HCT116 (cell line): ENCODE data around the gene PPIC. TPM values are rescaled to one million over a fixed set of nuclear protein-coding genes. Genes with fewer than 3 reads are reported as not detected.

Experiments
- ATAC-seq: fragments of 200-7000 bp; cut with Tn5 transposase; 2 replicates; pipeline ENCODE4 v1.9.1; 2020; ENCODE audit warnings: mild to moderate bottlenecking, moderate library complexity
- BruUV-seq: library from RNA; stranded (reverse); fragments of 400-500 nt; replicated peaks from 2 replicates; lab custom pipeline; 2021; lab: Mats Ljungman, UMichigan
- CTCF ChIA-PET: fragments of 300-600 bp; sonication (Branson Sonifier 250); formaldehyde crosslinking; loops from one replicate; lab custom pipeline; 2021; ENCODE audit warnings: antibody characterized with exemption; lab: Charles Lee
- POLR2A ChIA-PET: fragments of 300-600, 350-600 bp; sonication (Branson Sonifier 250); formaldehyde crosslinking; loops from one replicate; lab custom pipeline; 2021; ENCODE audit warnings: antibody characterized with exemption; lab: Charles Lee
- RAD21 ChIA-PET, 2 experiments: fragments of 300-600 bp; sonication (Branson Sonifier 250); formaldehyde crosslinking; loops; one replicate each; lab custom pipeline; 2023; ENCODE audit warnings: low total read pairs in 2 of 2; ENCODE audit not compliant: uncharacterized antibody in 2 of 2, unreplicated experiment in 2 of 2, low non-redundant PET in 1 of 2; lab: Charles Lee
- DNase-seq: peaks from one replicate; pipeline ENCODE4 v3.0.0-alpha.2; 2010; ENCODE audit warnings: low read depth, low spot score
- H2AFZ ChIP-seq: fragments of 200-600 bp; shearing (Covaris generic), sonication (generic); 2 replicates; pipeline ENCODE4 v1.6.1; 2017; ENCODE audit warnings: low read depth, mixed run types, mixed read lengths, antibody characterized with exemption, low read length; ENCODE audit not compliant: poor library complexity, severe bottlenecking
- H3K27ac ChIP-seq: 2 replicates; pipeline ENCODE4 v1.5.1; 2012; ENCODE audit warnings: low read depth, low read length
- H3K27me3 ChIP-seq: fragments of 200-600 bp; sonication (generic); 2 replicates; pipeline ENCODE4 v1.6.1; 2016; ENCODE audit warnings: mixed run types, low read length, mixed read lengths; ENCODE audit not compliant: insufficient read depth
- H3K36me3 ChIP-seq, 2 experiments: fragments of 200-500 bp in 1 of 2; fragments of 200-600 bp in 1 of 2; sonication (Bioruptor generic) in 1 of 2; sonication (generic) in 1 of 2; 2 replicates each; pipeline versions ENCODE4 v1.5.1 to v1.6.1; 2014 to 2016; ENCODE audit warnings: low read length in 2 of 2, inconsistent platforms in 1 of 2, mixed read lengths in 1 of 2, mixed run types in 1 of 2; ENCODE audit not compliant: insufficient read depth in 2 of 2, control insufficient read depth in 1 of 2
- H3K4me1 ChIP-seq, 2 experiments: fragments of 200-600 bp in 1 of 2; sonication (generic) in 1 of 2; 2 replicates each; pipeline versions ENCODE4 v1.5.1 to v1.6.1; 2012 to 2017; ENCODE audit warnings: low read length in 2 of 2, inconsistent platforms in 1 of 2, mild to moderate bottlenecking in 1 of 2, mixed read lengths in 1 of 2, mixed run types in 1 of 2, moderate library complexity in 1 of 2; ENCODE audit not compliant: insufficient read depth in 2 of 2, control insufficient read depth in 1 of 2
- H3K4me2 ChIP-seq: fragments of 200-600 bp; sonication (generic); 2 replicates; pipeline ENCODE4 v1.6.1; 2017; ENCODE audit warnings: mixed run types, low read length, mixed read lengths
- H3K4me3 ChIP-seq, 2 experiments: fragments of 200-600 bp in 1 of 2; sonication (generic) in 1 of 2; replicated peaks in 1 of 2; 2 replicates each; pipeline ENCODE4 v1.5.1; 2011 to 2016; ENCODE audit warnings: low read length in 2 of 2, control low read depth in 1 of 2, low read depth in 1 of 2, mild to moderate bottlenecking in 1 of 2, mixed read lengths in 1 of 2, mixed run types in 1 of 2
- H3K79me2 ChIP-seq: fragments of 200-600 bp; sonication (generic); 2 replicates; pipeline ENCODE4 v1.6.1; 2017; ENCODE audit warnings: mild to moderate bottlenecking, mixed run types, low read length, moderate library complexity, mixed read lengths; ENCODE audit not compliant: insufficient read depth
- H3K9ac ChIP-seq: fragments of 200-600 bp; sonication (generic); 2 replicates; pipeline ENCODE4 v1.6.1; 2016; ENCODE audit warnings: low read length, mixed read lengths
- H3K9me2 ChIP-seq: fragments of 200-600 bp; sonication (generic), shearing (Covaris generic); 2 replicates; pipeline ENCODE4 v1.6.1; 2017; ENCODE audit warnings: mixed run types, mild to moderate bottlenecking, moderate library complexity; ENCODE audit not compliant: insufficient read depth
- H3K9me3 ChIP-seq, 2 experiments: fragments of 200-500 bp in 1 of 2; fragments of 200-600 bp in 1 of 2; sonication (Bioruptor generic) in 1 of 2; sonication (generic) in 1 of 2; 2 replicates each; pipeline ENCODE4 v1.6.1; 2014 to 2017; ENCODE audit warnings: low read length in 2 of 2, mixed read lengths in 2 of 2, inconsistent platforms in 1 of 2, low read depth in 1 of 2, mild to moderate bottlenecking in 1 of 2, mixed run types in 1 of 2, moderate library complexity in 1 of 2; ENCODE audit not compliant: control insufficient read depth in 1 of 2, insufficient read depth in 1 of 2
- H4K20me1 ChIP-seq: fragments of 200-600 bp; sonication (generic), shearing (Covaris generic); 2 replicates; pipeline ENCODE4 v1.6.1; 2017; ENCODE audit warnings: mixed run types, mild to moderate bottlenecking, moderate library complexity; ENCODE audit not compliant: insufficient read depth
- CBX3 ChIP-seq: IDR thresholded peaks from 2 replicates; pipeline ENCODE4 v1.6.1; 2012; ENCODE audit warnings: low read depth
- CEBPB ChIP-seq: IDR thresholded peaks from 2 replicates; pipeline ENCODE4 v1.6.1; 2012; ENCODE audit warnings: low read depth
- EGR1 ChIP-seq: IDR thresholded peaks from 2 replicates; pipeline ENCODE4 v1.6.1; 2012; ENCODE audit warnings: low read depth
- EZH2phosphoT487 ChIP-seq: fragments of 200-600 bp; IDR thresholded peaks from 2 replicates; pipeline ENCODE4 v1.6.1; 2018; ENCODE audit warnings: antibody characterized with exemption, borderline replicate concordance
- FOSL1 ChIP-seq: IDR thresholded peaks from 2 replicates; pipeline ENCODE4 v1.6.1; 2012; ENCODE audit warnings: low read depth
- JUND ChIP-seq: IDR thresholded peaks from 2 replicates; pipeline ENCODE4 v1.6.1; 2012
- POLR2AphosphoS5 ChIP-seq: IDR thresholded peaks from 2 replicates; pipeline ENCODE4 v1.6.1; 2011; ENCODE audit warnings: mild to moderate bottlenecking, low read depth, low read length, moderate library complexity
- RAD21 ChIP-seq: IDR thresholded peaks from 2 replicates; pipeline ENCODE4 v1.6.1; 2012; ENCODE audit warnings: low read depth, mild to moderate bottlenecking
- SP1 ChIP-seq: IDR thresholded peaks from 2 replicates; pipeline ENCODE4 v1.6.1; 2012; ENCODE audit warnings: low read depth
- ZNF274 ChIP-seq: fragments of 200-500 bp; sonication (Bioruptor generic); IDR thresholded peaks from 2 replicates; pipeline ENCODE4 v1.6.1; 2014; ENCODE audit warnings: mild to moderate bottlenecking, low read depth, low read length, inconsistent platforms
- intact Hi-C: fragments of 100-400 bp; cut with micrococcal nuclease; formaldehyde crosslinking; loops from 2 replicates; pipeline ENCODE4 v1.10.0; 2022
- total RNA-seq: library from RNA; stranded (reverse); gene quantifications from one replicate; pipeline ENCODE4 v1.2.1, GENCODE V29; 2021; ENCODE audit not compliant: unreplicated experiment

PPIC gene
- total RNA-seq, 1 experiment from 2014 or later: 21.5 TPM

DNA sequence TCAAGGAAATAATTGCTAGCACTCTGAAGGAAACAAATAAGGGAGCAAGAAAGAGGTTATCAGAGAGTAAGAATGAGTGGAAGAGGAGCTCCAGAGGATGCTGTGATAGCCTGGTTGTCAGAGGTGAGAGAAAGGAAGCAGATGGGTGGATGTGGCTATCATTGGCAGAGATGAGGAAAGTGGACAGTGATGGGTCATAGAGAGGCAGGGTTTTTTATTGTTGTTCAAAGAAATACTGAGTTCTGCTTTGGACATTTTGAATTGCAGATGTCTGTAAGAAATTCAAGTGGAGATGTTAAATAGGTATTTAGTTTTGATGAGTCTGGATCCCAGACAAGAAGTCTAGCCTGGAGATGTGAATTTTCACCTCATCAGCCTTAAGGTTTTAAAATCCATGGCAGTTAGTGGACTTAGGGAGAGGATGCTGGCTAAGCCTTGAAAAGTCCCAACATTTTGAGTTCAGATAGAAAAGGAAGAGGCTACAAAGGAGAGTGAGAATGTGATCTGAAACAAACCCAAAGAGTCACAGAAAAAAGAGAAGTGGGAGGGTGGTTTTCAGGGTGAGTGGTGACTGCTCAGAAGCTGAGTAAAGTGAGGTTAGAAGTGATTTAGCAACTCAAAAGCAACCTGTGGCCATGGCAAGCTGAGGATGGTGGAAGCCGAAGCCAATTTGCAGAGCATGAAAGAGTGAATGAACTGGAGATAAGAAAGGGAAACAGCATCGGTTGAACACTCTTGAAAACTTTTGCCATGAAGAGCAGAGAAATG is 50.4 kb downstream of the PPIC start (continued):
- TF ChIP-seq CBX3 (no peak), JUND (no peak)

DNA sequence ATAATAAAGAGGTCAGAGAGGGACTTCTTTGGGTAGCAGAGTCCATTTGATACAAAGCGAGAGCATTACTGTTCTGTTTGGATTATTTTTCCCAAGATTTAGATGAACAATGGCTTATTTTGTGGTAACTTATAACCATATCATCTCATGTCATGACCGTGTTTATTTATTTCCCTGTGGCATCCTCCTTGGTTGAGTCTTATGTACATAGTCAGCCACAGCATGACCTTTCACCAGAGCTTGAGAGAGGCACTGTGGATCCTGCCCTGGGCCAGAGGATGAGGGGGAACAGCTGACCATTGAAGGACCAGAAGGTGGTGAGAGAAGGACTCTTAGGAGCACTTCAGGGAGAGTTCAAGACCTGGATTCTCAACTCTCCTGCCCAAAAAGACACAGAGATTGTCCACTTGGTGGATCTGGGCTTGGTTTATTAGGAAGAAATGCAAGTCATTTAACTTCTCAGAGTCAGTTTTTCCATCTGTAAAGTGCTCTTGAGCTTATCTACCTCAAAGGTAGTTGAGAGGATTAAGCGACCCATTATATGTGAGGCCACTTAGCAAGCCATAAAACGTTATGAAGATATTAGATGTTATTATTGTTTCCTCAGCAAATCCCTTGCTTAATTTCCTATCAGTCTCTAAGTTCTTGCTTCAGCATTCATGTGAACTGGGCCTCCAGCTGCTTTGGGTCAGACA is 51.4 kb downstream of the PPIC start:
- Histone ChIP-seq H3K4me1 (no peaks in the 10 kb centered on the region), H3K36me3 (no peaks in the 10 kb centered on the region), H3K9me3 (no peaks in the 10 kb centered on the region), H3K4me2 (no peak overlapping the region), H2AFZ (no peak overlapping the region), H3K9me2 (no peaks in the 10 kb centered on the region), H3K9ac (no peak overlapping the region), H3K4me3 (no peak overlapping the region), H3K27ac (no peak overlapping the region), H4K20me1 (no peaks in the 10 kb centered on the region), H3K27me3 (no peaks in the 10 kb centered on the region), H3K79me2 (no peaks in the 10 kb centered on the region)
- CTCF ChIA-PET: no interaction called here
- DNase-seq: no peak
- TF ChIP-seq ZNF274: no peak
- no peak for TF ChIP-seq FOSL1
- no peak for TF ChIP-seq RAD21
- TF ChIP-seq EZH2phosphoT487: no peak
- TF ChIP-seq POLR2AphosphoS5: no peak
- no peak for TF ChIP-seq EGR1
- no peak for TF ChIP-seq SP1
- TF ChIP-seq CEBPB: no peak
- no peak for ATAC-seq
- intact Hi-C loops: no loop called here
- RAD21 ChIA-PET: no interaction called here
- no TSS peak for BruUV-seq
- POLR2A ChIA-PET: no interaction called here
